SK-N-SH (cell line): Measurements from ENCODE around the gene DEFB129.

Experiments used
- FOXJ3 ChIP-seq: sonication (generic); formaldehyde crosslinking; IDR thresholded peaks from 2 replicates; pipeline ENCODE4 v1.5.1; 2020; ENCODE audit warnings: mild to moderate bottlenecking, missing genetic modification reagents
- NFIC ChIP-seq: IDR thresholded peaks from 2 replicates; pipeline ENCODE4 v1.4.0; 2012; ENCODE audit warnings: borderline replicate concordance
- NRF1 ChIP-seq: IDR thresholded peaks from 2 replicates; pipeline ENCODE4 v1.6.1; 2012; ENCODE audit warnings: low read depth, mild to moderate bottlenecking, low read length
- SIN3A ChIP-seq: IDR thresholded peaks from 2 replicates; pipeline ENCODE4 v1.6.1; 2012; ENCODE audit warnings: low read depth, mild to moderate bottlenecking, low read length, moderate library complexity, borderline replicate concordance
- YY1 ChIP-seq: IDR thresholded peaks from 2 replicates; pipeline ENCODE4 v1.4.0; 2012; ENCODE audit warnings: low read depth, mild to moderate bottlenecking

DNA sequence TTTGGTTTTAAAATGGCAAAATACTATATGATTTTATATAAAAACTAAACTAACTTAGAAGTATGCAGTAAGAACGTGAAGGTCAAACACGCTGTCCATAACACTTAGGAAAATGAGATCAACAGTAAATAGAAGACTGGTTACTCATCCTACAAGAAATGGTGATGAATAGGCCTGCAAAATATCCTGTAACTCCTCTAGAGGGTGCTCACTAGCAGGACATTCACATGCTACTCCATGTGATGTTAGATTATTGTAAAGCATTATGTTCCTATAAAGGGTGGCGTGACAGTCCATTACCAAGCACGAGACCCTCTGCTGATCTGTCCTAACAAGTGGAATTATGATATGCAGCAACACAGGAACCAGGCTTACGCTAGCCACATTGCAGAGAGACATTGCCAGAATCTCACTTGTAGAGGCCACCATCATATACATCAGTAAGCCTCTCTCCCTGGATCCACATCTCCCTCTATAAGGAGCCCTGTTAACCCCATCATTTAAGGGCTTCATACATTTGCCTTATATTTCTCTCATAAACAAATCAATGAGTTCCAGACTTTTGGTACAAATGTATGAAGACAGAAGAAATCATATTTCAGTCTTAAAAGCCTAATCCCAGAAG, 18.0 kb upstream of the DEFB129 start:
- no peak for TF ChIP-seq SIN3A
- no peak for TF ChIP-seq YY1
- no peak for TF ChIP-seq NRF1
- no peak for TF ChIP-seq NFIC
- TF ChIP-seq FOXJ3 (CRISPR knock-in tag): no peak
